ENCODE results near the gene TMEM185A.

TMEM185A gene

DNA sequence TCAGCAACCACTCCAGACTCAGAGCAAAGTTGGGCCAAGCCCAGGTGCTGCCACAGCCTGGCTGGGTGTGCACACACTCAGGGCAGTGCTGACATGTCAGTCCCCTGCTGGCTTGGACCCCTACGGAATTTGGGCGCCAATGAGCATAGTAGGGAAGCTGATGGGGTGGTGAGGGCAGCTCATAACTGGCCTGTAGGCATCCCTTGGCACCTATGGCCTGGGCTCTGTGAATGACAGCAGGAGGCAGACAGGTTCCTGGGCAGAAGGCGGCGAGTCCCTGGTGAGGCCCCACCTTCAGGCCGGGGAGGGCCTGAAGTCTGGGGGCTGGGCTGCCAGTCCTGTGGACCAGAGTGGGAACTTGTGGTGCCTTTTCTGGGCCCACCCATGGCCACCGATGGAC, 15.9 kb upstream of the TMEM185A start:
- Histone ChIP-seq H3K27me3 (ENCODE audit: control insufficient read depth in 1 of 2, insufficient read depth in 2 of 2, low read length in 2 of 2) (no peaks in the 10 kb centered on the region), H3K4me1 (ENCODE audit: control insufficient read depth in 1 of 2, insufficient read depth in 2 of 2, low read length in 2 of 2) (no peaks in the 10 kb centered on the region), H3K9me3 (ENCODE audit: control insufficient read depth in 1 of 2, low read length in 2 of 2) (no peaks in the 10 kb centered on the region), H3K9ac (ENCODE audit: low read depth in 1 of 2, low read length in 2 of 2) (no peak overlapping the region), H3K36me3 (ENCODE audit: control insufficient read depth in 1 of 2, insufficient read depth in 2 of 2, low read length in 2 of 2) (no peaks in the 10 kb centered on the region), H3K27ac (ENCODE audit: low read depth, low read length) (no peak overlapping the region), H3K4me3 (ENCODE audit: low read depth in 1 of 2, low read length in 2 of 2) (no peak overlapping the region)

GRCh38 chrX:149643496-149643895, 11.9 kb upstream of the TMEM185A start:
- Histone ChIP-seq H3K27ac (ENCODE audit: low read depth, low read length) (no peak overlapping the region), H3K4me3 (ENCODE audit: low read depth in 1 of 2, low read length in 2 of 2) (no peak overlapping the region), H3K36me3 (ENCODE audit: control insufficient read depth in 1 of 2, insufficient read depth in 2 of 2, low read length in 2 of 2) (no peaks in the 10 kb centered on the region), H3K9ac (ENCODE audit: low read depth in 1 of 2, low read length in 2 of 2) (no peak overlapping the region), H3K4me1 (ENCODE audit: control insufficient read depth in 1 of 2, insufficient read depth in 2 of 2, low read length in 2 of 2) (no peaks in the 10 kb centered on the region), H3K27me3 (ENCODE audit: control insufficient read depth in 1 of 2, insufficient read depth in 2 of 2, low read length in 2 of 2) (no peaks in the 10 kb centered on the region), H3K9me3 (ENCODE audit: control insufficient read depth in 1 of 2, low read length in 2 of 2) (no peaks in the 10 kb centered on the region)

DNA sequence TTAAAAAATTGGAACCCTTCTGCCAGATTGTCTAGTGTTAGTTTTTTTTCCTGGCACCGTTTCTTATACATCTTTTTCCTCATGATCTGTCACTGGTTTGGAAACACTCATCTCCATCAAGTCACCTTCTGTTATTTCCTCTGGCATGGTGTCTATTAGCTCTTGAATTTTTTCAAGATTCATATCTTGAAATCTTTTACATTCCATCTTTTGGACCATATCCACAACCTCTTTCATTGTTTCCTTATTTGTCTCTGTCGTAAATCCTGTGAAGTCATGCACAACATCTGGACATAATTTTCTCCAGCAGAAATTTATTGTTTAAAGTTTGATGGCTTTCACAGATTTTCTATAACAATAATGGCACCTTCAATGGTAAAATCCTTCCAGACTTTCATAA, 10.2 kb upstream of the TMEM185A start:
- Histone ChIP-seq H3K9me3 (ENCODE audit: control insufficient read depth in 1 of 2, low read length in 2 of 2) (no peaks in the 10 kb centered on the region), H3K4me1 (ENCODE audit: control insufficient read depth in 1 of 2, insufficient read depth in 2 of 2, low read length in 2 of 2) (no peaks in the 10 kb centered on the region), H3K27me3 (ENCODE audit: control insufficient read depth in 1 of 2, insufficient read depth in 2 of 2, low read length in 2 of 2) (no peaks in the 10 kb centered on the region), H3K9ac (ENCODE audit: low read depth in 1 of 2, low read length in 2 of 2) (no peak overlapping the region), H3K27ac (ENCODE audit: low read depth, low read length) (no peak overlapping the region), H3K36me3 (ENCODE audit: control insufficient read depth in 1 of 2, insufficient read depth in 2 of 2, low read length in 2 of 2) (no peaks in the 10 kb centered on the region), H3K4me3 (ENCODE audit: low read depth in 1 of 2, low read length in 2 of 2) (no peak overlapping the region)

DNA sequence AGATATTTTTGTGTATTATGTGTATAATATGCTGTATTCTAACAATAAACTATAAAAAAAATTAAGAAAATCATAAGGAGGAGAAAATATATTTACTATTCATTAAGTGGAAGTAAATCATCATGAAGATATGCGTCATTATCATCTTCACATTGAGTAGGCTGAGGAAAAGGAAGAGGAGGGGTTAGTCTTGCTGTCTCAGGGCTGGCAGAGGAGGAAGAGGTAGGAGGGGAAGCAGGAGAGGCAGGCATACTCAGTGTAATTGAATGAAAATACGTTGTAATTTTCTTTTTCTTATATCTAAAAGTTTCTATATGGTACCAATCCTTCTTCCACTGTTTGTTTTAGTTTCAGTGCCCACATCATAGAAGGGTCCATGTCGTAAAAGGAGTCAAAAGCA, 9.8 kb upstream of the TMEM185A start:
- Histone ChIP-seq H3K27ac (ENCODE audit: low read depth, low read length) (no peak overlapping the region), H3K9ac (ENCODE audit: low read depth in 1 of 2, low read length in 2 of 2) (no peak overlapping the region), H3K4me1 (ENCODE audit: control insufficient read depth in 1 of 2, insufficient read depth in 2 of 2, low read length in 2 of 2) (no peaks in the 10 kb centered on the region), H3K27me3 (ENCODE audit: control insufficient read depth in 1 of 2, insufficient read depth in 2 of 2, low read length in 2 of 2) (no peaks in the 10 kb centered on the region), H3K36me3 (ENCODE audit: control insufficient read depth in 1 of 2, insufficient read depth in 2 of 2, low read length in 2 of 2) (no peaks in the 10 kb centered on the region), H3K9me3 (ENCODE audit: control insufficient read depth in 1 of 2, low read length in 2 of 2) (no peaks in the 10 kb centered on the region), H3K4me3 (ENCODE audit: low read depth in 1 of 2, low read length in 2 of 2) (no peak overlapping the region)

GRCh38 chrX:149639568-149639967, 8.0 kb upstream of the TMEM185A start:
- Histone ChIP-seq H3K27ac (ENCODE audit: low read depth, low read length) (no peak overlapping the region), H3K9ac (ENCODE audit: low read depth in 1 of 2, low read length in 2 of 2) (no peak overlapping the region), H3K27me3 (ENCODE audit: control insufficient read depth in 1 of 2, insufficient read depth in 2 of 2, low read length in 2 of 2) (no peaks in the 10 kb centered on the region), H3K4me1 (ENCODE audit: control insufficient read depth in 1 of 2, insufficient read depth in 2 of 2, low read length in 2 of 2) (no peaks in the 10 kb centered on the region), H3K9me3 (ENCODE audit: control insufficient read depth in 1 of 2, low read length in 2 of 2) (no peaks in the 10 kb centered on the region), H3K36me3 (ENCODE audit: control insufficient read depth in 1 of 2, insufficient read depth in 2 of 2, low read length in 2 of 2) (no peaks in the 10 kb centered on the region), H3K4me3 (ENCODE audit: low read depth in 1 of 2, low read length in 2 of 2) (no peak overlapping the region)

DNA sequence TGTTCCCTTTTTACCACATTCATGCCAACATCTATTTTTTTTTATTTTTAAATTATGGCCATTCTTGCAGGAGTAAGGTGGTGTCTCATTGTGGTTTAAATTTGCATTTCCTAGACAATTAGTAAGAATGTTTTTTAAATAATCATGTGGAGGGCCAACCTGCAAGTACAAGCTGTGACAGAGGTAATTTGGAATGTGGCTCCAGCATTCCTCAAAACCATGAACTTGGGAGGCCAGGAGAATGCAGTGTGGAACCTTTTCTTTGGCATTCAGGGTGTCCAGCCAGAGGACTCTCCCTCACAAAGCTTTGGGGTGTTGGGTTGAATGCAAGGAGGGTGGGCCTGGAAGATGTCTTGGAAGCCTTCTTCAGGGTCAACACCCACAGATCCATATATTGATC, 7.3 kb upstream of the TMEM185A start:
- H3K4me3 ChIP-seq (ENCODE audit: low read depth in 1 of 2, low read length in 2 of 2): no peak overlapping the region
- no peaks in the 10 kb centered on the region for H3K9me3 ChIP-seq (ENCODE audit: control insufficient read depth in 1 of 2, low read length in 2 of 2)
- H3K36me3 ChIP-seq (ENCODE audit: control insufficient read depth in 1 of 2, insufficient read depth in 2 of 2, low read length in 2 of 2): no peaks in the 10 kb centered on the region
- no peaks in the 10 kb centered on the region for H3K27me3 ChIP-seq (ENCODE audit: control insufficient read depth in 1 of 2, insufficient read depth in 2 of 2, low read length in 2 of 2)
- H3K9ac ChIP-seq (ENCODE audit: low read depth in 1 of 2, low read length in 2 of 2): no peak overlapping the region
- H3K27ac ChIP-seq (ENCODE audit: low read depth, low read length): no peak overlapping the region
- H3K4me1 ChIP-seq (ENCODE audit: control insufficient read depth in 1 of 2, insufficient read depth in 2 of 2, low read length in 2 of 2): no peaks in the 10 kb centered on the region

GRCh38 chrX:149633511-149633910, 1.9 kb upstream of the TMEM185A start:
- H3K9ac ChIP-seq (ENCODE audit: low read depth in 1 of 2, low read length in 2 of 2): no peak overlapping the region
- peaks cover 13 to 16% of the 10 kb centered on the region in 2 donors for H3K4me1 ChIP-seq (ENCODE audit: control insufficient read depth in 1 of 2, insufficient read depth in 2 of 2, low read length in 2 of 2)
- no peaks in the 10 kb centered on the region for H3K36me3 ChIP-seq (ENCODE audit: control insufficient read depth in 1 of 2, insufficient read depth in 2 of 2, low read length in 2 of 2)
- H3K27me3 ChIP-seq (ENCODE audit: control insufficient read depth in 1 of 2, insufficient read depth in 2 of 2, low read length in 2 of 2): no peaks in the 10 kb centered on the region
- H3K9me3 ChIP-seq (ENCODE audit: control insufficient read depth in 1 of 2, low read length in 2 of 2): no peaks in the 10 kb centered on the region
- no peak overlapping the region for H3K4me3 ChIP-seq (ENCODE audit: low read depth in 1 of 2, low read length in 2 of 2)
- H3K27ac ChIP-seq (ENCODE audit: low read depth, low read length): no peak overlapping the region

DNA sequence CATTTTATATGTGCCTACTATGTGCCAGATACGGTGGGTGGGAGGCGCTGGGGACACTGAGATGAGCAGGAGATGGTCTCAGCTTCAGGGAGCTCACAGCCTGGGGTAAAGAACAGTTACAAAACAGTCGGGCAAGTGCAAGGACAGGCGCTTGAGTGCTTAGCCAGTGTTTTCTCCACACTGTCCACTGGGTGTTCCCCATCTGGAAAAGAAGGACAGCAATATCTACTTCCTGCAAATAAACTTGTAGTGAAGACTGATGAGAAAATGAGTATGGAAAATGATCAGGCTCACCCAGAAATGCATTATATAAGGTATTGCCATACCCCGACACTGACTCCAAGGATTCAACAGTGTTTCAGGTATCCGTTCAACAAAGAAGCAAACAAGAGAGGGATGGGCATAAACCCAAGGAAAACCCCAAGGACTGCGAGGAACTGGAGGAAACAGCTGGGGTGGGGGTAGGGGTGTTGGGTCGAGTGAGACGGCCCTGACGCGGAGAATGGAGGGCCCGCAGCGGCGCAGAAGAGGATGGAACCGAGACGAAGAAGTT, 835 bp downstream of the TMEM185A start:
- Histone ChIP-seq H3K9me3 (ENCODE audit: control insufficient read depth in 1 of 2, low read length in 2 of 2) (no peaks in the 10 kb centered on the region), H3K36me3 (ENCODE audit: control insufficient read depth in 1 of 2, insufficient read depth in 2 of 2, low read length in 2 of 2) (no peaks in the 10 kb centered on the region), H3K9ac (ENCODE audit: low read depth in 1 of 2, low read length in 2 of 2) (peak overlapping the region; percentile 54 to 56), H3K4me1 (ENCODE audit: control insufficient read depth in 1 of 2, insufficient read depth in 2 of 2, low read length in 2 of 2) (peaks cover 13 to 16% of the 10 kb centered on the region in 2 donors), H3K4me3 (ENCODE audit: low read depth in 1 of 2, low read length in 2 of 2) (peak overlapping the region; percentile 79 to 80), H3K27me3 (ENCODE audit: control insufficient read depth in 1 of 2, insufficient read depth in 2 of 2, low read length in 2 of 2) (no peaks in the 10 kb centered on the region), H3K27ac (ENCODE audit: low read depth, low read length) (no peak overlapping the region)

DNA sequence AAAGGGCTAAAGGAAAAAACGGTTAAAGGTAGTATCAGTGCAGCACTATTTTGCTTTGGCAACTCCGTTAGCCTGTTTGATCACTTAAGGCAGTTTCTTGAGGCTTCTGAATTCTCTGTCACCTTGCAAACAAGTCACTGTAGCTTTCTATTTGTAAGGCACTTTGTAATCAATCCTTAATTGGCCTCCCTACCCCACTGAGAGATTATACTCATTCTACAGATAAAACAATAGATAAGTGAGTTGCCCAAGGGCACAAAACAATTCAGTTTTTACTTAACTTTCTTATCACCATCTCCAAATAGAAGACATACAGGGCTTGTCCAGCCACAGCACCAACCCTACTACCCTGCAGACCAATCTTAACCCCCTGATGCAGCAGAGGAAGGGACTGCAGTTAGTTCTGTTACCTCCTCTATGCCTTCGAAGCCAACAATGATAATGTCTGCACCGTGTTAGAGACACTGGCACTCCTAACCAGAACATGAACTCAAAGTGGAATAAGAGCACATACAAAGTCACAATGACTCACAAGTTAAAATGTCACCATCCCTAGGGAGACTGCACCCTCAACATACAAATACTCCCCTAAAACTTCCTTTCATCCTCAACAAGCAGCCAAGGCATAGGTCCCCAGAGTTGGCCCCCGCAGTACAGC, 1.7 kb downstream of the TMEM185A start:
- no peak overlapping the region for H3K9ac ChIP-seq (ENCODE audit: low read depth in 1 of 2, low read length in 2 of 2)
- H3K4me3 ChIP-seq (ENCODE audit: low read depth in 1 of 2, low read length in 2 of 2): peak overlapping the region; percentile 79 to 80
- H3K36me3 ChIP-seq (ENCODE audit: control insufficient read depth in 1 of 2, insufficient read depth in 2 of 2, low read length in 2 of 2): no peaks in the 10 kb centered on the region
- no peaks in the 10 kb centered on the region for H3K9me3 ChIP-seq (ENCODE audit: control insufficient read depth in 1 of 2, low read length in 2 of 2)
- no peaks in the 10 kb centered on the region for H3K27me3 ChIP-seq (ENCODE audit: control insufficient read depth in 1 of 2, insufficient read depth in 2 of 2, low read length in 2 of 2)
- H3K4me1 ChIP-seq (ENCODE audit: control insufficient read depth in 1 of 2, insufficient read depth in 2 of 2, low read length in 2 of 2): peaks cover 13 to 16% of the 10 kb centered on the region in 2 donors
- no peak overlapping the region for H3K27ac ChIP-seq (ENCODE audit: low read depth, low read length)

DNA sequence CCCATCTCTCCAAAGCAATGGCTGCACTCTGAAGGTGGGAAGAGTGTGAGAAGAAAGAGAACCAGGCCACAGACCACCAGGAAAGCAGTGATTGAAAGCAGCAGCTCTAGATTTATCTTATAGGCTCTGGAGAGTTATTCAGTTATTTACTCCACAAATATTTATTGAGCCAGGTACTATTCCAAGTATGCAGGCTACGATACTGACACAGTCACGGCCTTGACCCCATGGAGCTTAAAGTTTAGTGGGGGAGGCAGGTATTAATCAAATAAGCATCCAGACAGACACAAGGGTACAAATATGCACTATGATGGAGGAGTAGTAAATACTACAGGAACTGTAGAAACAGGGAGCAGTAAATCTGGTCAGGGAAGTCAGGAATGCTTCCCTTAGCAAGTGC, 2.8 kb downstream of the TMEM185A start:
- H3K27ac ChIP-seq (ENCODE audit: low read depth, low read length): no peak overlapping the region
- no peaks in the 10 kb centered on the region for H3K36me3 ChIP-seq (ENCODE audit: control insufficient read depth in 1 of 2, insufficient read depth in 2 of 2, low read length in 2 of 2)
- no peak overlapping the region for H3K4me3 ChIP-seq (ENCODE audit: low read depth in 1 of 2, low read length in 2 of 2)
- no peak overlapping the region for H3K9ac ChIP-seq (ENCODE audit: low read depth in 1 of 2, low read length in 2 of 2)
- H3K9me3 ChIP-seq (ENCODE audit: control insufficient read depth in 1 of 2, low read length in 2 of 2): no peaks in the 10 kb centered on the region
- no peaks in the 10 kb centered on the region for H3K27me3 ChIP-seq (ENCODE audit: control insufficient read depth in 1 of 2, insufficient read depth in 2 of 2, low read length in 2 of 2)
- peaks cover 13 to 16% of the 10 kb centered on the region in 2 donors for H3K4me1 ChIP-seq (ENCODE audit: control insufficient read depth in 1 of 2, insufficient read depth in 2 of 2, low read length in 2 of 2)
